Lung (tissue), 12 donors: ENCODE results near the gene NLGN4Y. TPM values are rescaled to one million over a fixed set of nuclear protein-coding genes. Genes with fewer than 3 reads are reported as not detected.

Experiments
- ATAC-seq: fragments of 200-7000 bp; cut with Tn5 transposase; one replicate; pipeline ENCODE4 v1.9.1; 2020; ENCODE audit warnings: moderate number of reproducible peaks; ENCODE audit not compliant: insufficient read depth, low FRiP score
- DNase-seq, 3 donors: peaks; one replicate each; pipeline ENCODE4 v3.0.0-alpha.2; 2013 to 2017
- H3K27ac ChIP-seq, 2 donors: one replicate each; pipeline ENCODE4 v1.5.1; 2013; ENCODE audit warnings: mild to moderate bottlenecking in 2 of 2, moderate library complexity in 2 of 2, control low read depth in 1 of 2, inconsistent platforms in 1 of 2, low read depth in 1 of 2, low read length in 1 of 2
- H3K27me3 ChIP-seq, 3 donors: one replicate each; pipeline ENCODE4 v1.5.1; 2013; ENCODE audit warnings: low read length in 2 of 3; ENCODE audit not compliant: control insufficient read depth in 3 of 3, insufficient read depth in 3 of 3
- H3K36me3 ChIP-seq, 4 donors: one replicate each; pipeline ENCODE4 v1.5.1; 2013; ENCODE audit warnings: low read length in 4 of 4, mild to moderate bottlenecking in 1 of 4, moderate library complexity in 1 of 4; ENCODE audit not compliant: control insufficient read depth in 4 of 4, insufficient read depth in 4 of 4
- H3K4me1 ChIP-seq, 5 donors: one replicate each; pipeline ENCODE4 v1.5.1; 2013; ENCODE audit warnings: low read length in 5 of 5, mild to moderate bottlenecking in 2 of 5, moderate library complexity in 1 of 5; ENCODE audit not compliant: control insufficient read depth in 5 of 5, insufficient read depth in 5 of 5
- H3K4me3 ChIP-seq: one replicate; pipeline ENCODE4 v1.5.1; 2013; ENCODE audit warnings: mild to moderate bottlenecking, control low read depth, moderate library complexity
- H3K9ac ChIP-seq, 2 donors: one replicate each; pipeline ENCODE4 v1.5.1; 2013; ENCODE audit warnings: low read length in 2 of 2, control low read depth in 1 of 2; ENCODE audit not compliant: insufficient read depth in 1 of 2
- H3K9me3 ChIP-seq, 4 donors: one replicate each; pipeline ENCODE4 v1.5.1; 2013; ENCODE audit warnings: low read length in 3 of 4, mild to moderate bottlenecking in 1 of 4, moderate library complexity in 1 of 4; ENCODE audit not compliant: control insufficient read depth in 4 of 4, insufficient read depth in 3 of 4
- CTCF ChIP-seq: IDR thresholded peaks from 2 replicates; pipeline ENCODE4 v1.5.1; 2012; ENCODE audit warnings: mild to moderate bottlenecking; ENCODE audit errors: control extremely low read depth, extremely low read depth
- WGBS, 2 donors: extraction: QIAGEN DNeasy Blood & Tissue Kit; methylation state at CpG; one replicate each; pipeline ENCODE4 v1.1.7; 2013; 5-methylcytosine and 5-hydroxymethylcytosine counted together
- polyA plus RNA-seq, 2 donors: library from polyadenylated mRNA; stranded (reverse); fragments of 200-250 nt; gene quantifications; one replicate each; pipeline ENCODE4 v1.2.1, GENCODE V29; 2013
- total RNA-seq, 2 donors: library from RNA; depleted of rRNA in 1 of 2; stranded (reverse); fragments of >200 nt in 1 of 2; gene quantifications; one replicate each; pipeline ENCODE4 v1.2.1, GENCODE V29; 2014 to 2021
- donor health status: control.
- donor health status: control.
- donor health status: Bipolar disorder and iron deficiency.
- donor health status: healthy.
- donor health status: DM: yes; HTN: yes; CAD: no.

NLGN4Y gene
- total and polyA plus RNA-seq, 4 donors: 0.06 to 1.5 TPM; not detected in 2

GRCh38 chrY:14536703-14537102 lies 12.4 kb downstream of the NLGN4Y start:
- Histone ChIP-seq H3K4me3 (no peak overlapping the region), H3K9me3 (no peaks in the 10 kb centered on the region), H3K36me3 (no peaks in the 10 kb centered on the region), H3K9ac (no peak overlapping the region), H3K27me3 (no peaks in the 10 kb centered on the region), H3K4me1 (no peaks in the 10 kb centered on the region), H3K27ac (no peak overlapping the region)
- no peak for ATAC-seq
- no peak for DNase-seq
- TF ChIP-seq CTCF: no peak

- Histone ChIP-seq H3K27ac (no peak overlapping the region), H3K9me3 (no peaks in the 10 kb centered on the region), H3K36me3 (no peaks in the 10 kb centered on the region), H3K4me1 (no peaks in the 10 kb centered on the region), H3K4me3 (no peak overlapping the region), H3K9ac (no peak overlapping the region), H3K27me3 (no peaks in the 10 kb centered on the region)
- DNase-seq (no peak), ATAC-seq (no peak)
- TF ChIP-seq CTCF: no peak
- 95% methylated on average over 5 of the region's 5 CpGs; no CpG with 5 or more reads in 1 of the 2 donors for WGBS, 2 donors
These were observed 19.2 kb downstream of the NLGN4Y start for GRCh38 chrY:14543506-14543905.

- Histone ChIP-seq H3K27ac (no peak overlapping the region), H3K27me3 (no peaks in the 10 kb centered on the region), H3K4me1 (peaks cover 0 to 2% (median 0%) of the 10 kb centered on the region in 5 donors), H3K9ac (no peak overlapping the region), H3K4me3 (no peak overlapping the region), H3K36me3 (no peaks in the 10 kb centered on the region), H3K9me3 (no peaks in the 10 kb centered on the region)
- ATAC-seq (no peak), DNase-seq (no peak)
- no peak for TF ChIP-seq CTCF
- 89% methylated on average over 3 of the region's 3 CpGs; no CpG with 5 or more reads in 1 of the 2 donors for WGBS, 2 donors
These were observed 57.0 kb downstream of the NLGN4Y start for GRCh38 chrY:14581294-14581693.

GRCh38 chrY:14586725-14587124 lies 62.4 kb downstream of the NLGN4Y start:
- no peak for ATAC-seq
- H3K9ac ChIP-seq: no peak overlapping the region
- WGBS, 2 donors: 83% methylated on average over 4 of the region's 4 CpGs; no CpG with 5 or more reads in 1 of the 2 donors
- H3K9me3 ChIP-seq: no peaks in the 10 kb centered on the region
- H3K27ac ChIP-seq: no peak overlapping the region
- H3K36me3 ChIP-seq: no peaks in the 10 kb centered on the region
- no peak for TF ChIP-seq CTCF
- H3K27me3 ChIP-seq: no peaks in the 10 kb centered on the region
- DNase-seq: no peak
- H3K4me3 ChIP-seq: no peak overlapping the region
- peaks cover 0 to 2% (median 0%) of the 10 kb centered on the region in 5 donors for H3K4me1 ChIP-seq
